IMR-90 (cell line): ENCODE data around the gene HSFX3. TPM values are rescaled to one million over a fixed set of nuclear protein-coding genes. Genes with fewer than 3 reads are reported as not detected.
A peak's percentile ranks its signal among the peaks of the same experiment; 100 is the strongest.

Experiments
- ATAC-seq: fragments of 200-7000 bp; cut with Tn5 transposase; 2 replicates; pipeline ENCODE4 v1.9.1; 2020; ENCODE audit warnings: low read depth, mild to moderate bottlenecking, moderate library complexity
- BruUV-seq: library from RNA; stranded (reverse); fragments of 400-500 nt; replicated peaks from 2 replicates; lab custom pipeline; 2021; lab: Mats Ljungman, UMichigan
- CTCF ChIA-PET: fragments of 300-600 bp; formaldehyde crosslinking; extraction: SDS; loops from one replicate; lab custom pipeline; 2021; ENCODE audit warnings: antibody characterized with exemption; lab: Yijun Ruan, JAX
- POLR2A ChIA-PET: fragments of 300-600 bp; sonication (Branson Sonifier 250); formaldehyde crosslinking; loops from one replicate; lab custom pipeline; 2022; ENCODE audit warnings: antibody characterized with exemption; ENCODE audit not compliant: unreplicated experiment; lab: Charles Lee
- DNase-seq: peaks from one replicate; pipeline ENCODE4 v3.0.0; 2013
- H2AFZ ChIP-seq: replicated peaks from 2 replicates; pipeline ENCODE3; 2013; ENCODE audit warnings: low read length, mild to moderate bottlenecking; ENCODE audit not compliant: poor library complexity
- H2AK5ac ChIP-seq: 2 replicates; pipeline ENCODE4 v1.6.1; 2013; ENCODE audit warnings: low read depth, low read length, inconsistent platforms
- H2AK9ac ChIP-seq: replicated peaks from 2 replicates; pipeline ENCODE3; 2013; ENCODE audit warnings: mild to moderate bottlenecking, low read depth, low read length, moderate library complexity; ENCODE audit not compliant: poor library complexity
- H2BK120ac ChIP-seq: 2 replicates; pipeline ENCODE4 v1.6.1; 2013; ENCODE audit warnings: low read depth, low read length, inconsistent platforms
- H2BK15ac ChIP-seq: 3 replicates; pipeline ENCODE4 v1.6.1; 2013; ENCODE audit warnings: low read depth, low read length, inconsistent platforms
- H2BK20ac ChIP-seq: 2 replicates; pipeline ENCODE4 v1.6.1; 2013; ENCODE audit warnings: low read depth, mild to moderate bottlenecking, inconsistent platforms, low read length, moderate library complexity
- H2BK5ac ChIP-seq: 2 replicates; pipeline ENCODE4 v1.6.1; 2013; ENCODE audit warnings: mild to moderate bottlenecking, low read depth, low read length, inconsistent platforms; ENCODE audit not compliant: poor library complexity, severe bottlenecking
- H3K14ac ChIP-seq: replicated peaks from 2 replicates; pipeline ENCODE4 v1.6.1; 2013; ENCODE audit warnings: low read depth, low read length, inconsistent platforms
- H3K18ac ChIP-seq: 2 replicates; pipeline ENCODE4 v1.6.1; 2013; ENCODE audit warnings: low read depth, low read length, control low read depth
- H3K23ac ChIP-seq: 2 replicates; pipeline ENCODE4 v1.6.1; 2013; ENCODE audit warnings: low read depth, low read length, inconsistent platforms
- H3K27ac ChIP-seq: 2 replicates; pipeline ENCODE4 v1.5.1; 2013; ENCODE audit warnings: mild to moderate bottlenecking, control low read depth, low read length; ENCODE audit not compliant: insufficient read depth
- H3K27me3 ChIP-seq: 2 replicates; pipeline ENCODE4 v1.6.1; 2013; ENCODE audit warnings: low read length; ENCODE audit not compliant: control insufficient read depth, insufficient read depth
- H3K36me3 ChIP-seq: 2 replicates; pipeline ENCODE4 v1.6.1; 2013; ENCODE audit warnings: low read length, mixed read lengths; ENCODE audit not compliant: control insufficient read depth, insufficient read depth
- H3K4ac ChIP-seq: 2 replicates; pipeline ENCODE4 v1.6.1; 2013; ENCODE audit warnings: low read depth, low read length, inconsistent platforms
- H3K4me1 ChIP-seq: 2 replicates; pipeline ENCODE4 v1.6.1; 2013; ENCODE audit warnings: low read length, mixed read lengths; ENCODE audit not compliant: control insufficient read depth, insufficient read depth
- H3K4me2 ChIP-seq: 2 replicates; pipeline ENCODE4 v1.6.1; 2013; ENCODE audit warnings: low read depth, mild to moderate bottlenecking, control low read depth, low read length, moderate library complexity
- H3K4me3 ChIP-seq: 2 replicates; pipeline ENCODE4 v1.5.1; 2013; ENCODE audit warnings: low read depth, mild to moderate bottlenecking, control low read depth, low read length, moderate library complexity; ENCODE audit not compliant: insufficient read depth
- H3K56ac ChIP-seq: 2 replicates; pipeline ENCODE4 v1.6.1; 2013; ENCODE audit warnings: low read length, inconsistent platforms; ENCODE audit not compliant: insufficient read depth; ENCODE audit errors: extremely low read depth
- H3K79me1 ChIP-seq, 2 experiments: 2 replicates each; pipeline ENCODE4 v1.6.1; 2013; ENCODE audit warnings: low read length in 2 of 2, inconsistent platforms in 1 of 2, low read depth in 1 of 2
- H3K9ac ChIP-seq: 2 replicates; pipeline ENCODE4 v1.6.1; 2013; ENCODE audit warnings: low read depth, low read length, control low read depth
- H3K9me1 ChIP-seq: 2 replicates; pipeline ENCODE4 v1.6.1; 2013; ENCODE audit warnings: low read length, inconsistent platforms; ENCODE audit not compliant: insufficient read depth
- H3K9me3 ChIP-seq: 2 replicates; pipeline ENCODE4 v1.6.1; 2013; ENCODE audit warnings: low read length; ENCODE audit not compliant: control insufficient read depth, insufficient read depth
- H4K20me1 ChIP-seq: 2 replicates; pipeline ENCODE4 v1.6.1; 2013; ENCODE audit warnings: low read length, inconsistent platforms; ENCODE audit not compliant: insufficient read depth
- H4K5ac ChIP-seq: 2 replicates; pipeline ENCODE4 v1.6.1; 2013; ENCODE audit warnings: mild to moderate bottlenecking, low read depth, low read length, control low read depth
- H4K8ac ChIP-seq, 2 experiments: 2 replicates each; pipeline ENCODE4 v1.6.1; 2013; ENCODE audit warnings: low read depth in 2 of 2, low read length in 2 of 2, control low read depth in 1 of 2, inconsistent platforms in 1 of 2
- H4K91ac ChIP-seq: 2 replicates; pipeline ENCODE4 v1.6.1; 2013; ENCODE audit warnings: low read depth, low read length, inconsistent platforms; ENCODE audit not compliant: insufficient read depth
- BHLHE40 ChIP-seq: fragments of 150-350 bp; IDR thresholded peaks from 2 replicates; pipeline ENCODE4 v1.6.1; 2016; ENCODE audit warnings: mild to moderate bottlenecking, low read depth, low read length
- CEBPB ChIP-seq: IDR thresholded peaks from 2 replicates; pipeline ENCODE4 v1.6.1; 2012; ENCODE audit warnings: low read depth, low read length, improper control_type of control experiment
- CHD1 ChIP-seq: IDR thresholded peaks from 2 replicates; pipeline ENCODE4 v1.6.1; 2012; ENCODE audit warnings: low read depth, low read length, improper control_type of control experiment
- ELK1 ChIP-seq: fragments of 150-350 bp; IDR thresholded peaks from 2 replicates; pipeline ENCODE4 v1.6.1; 2016; ENCODE audit warnings: low read depth, mild to moderate bottlenecking, low read length, moderate library complexity, borderline replicate concordance
- FOS ChIP-seq: fragments of 150-350 bp; IDR thresholded peaks from 2 replicates; pipeline ENCODE4 v1.6.1; 2016; ENCODE audit warnings: low read depth, low read length
- MAFK ChIP-seq: IDR thresholded peaks from 2 replicates; pipeline ENCODE4 v1.6.1; 2012; ENCODE audit warnings: low read depth, low read length, improper control_type of control experiment
- MAZ ChIP-seq: IDR thresholded peaks from 2 replicates; pipeline ENCODE4 v1.6.1; 2012; ENCODE audit warnings: low read depth, mild to moderate bottlenecking, low read length, improper control_type of control experiment, moderate library complexity, borderline replicate concordance
- MXI1 ChIP-seq: IDR thresholded peaks from 2 replicates; pipeline ENCODE4 v1.6.1; 2012; ENCODE audit warnings: low read depth, mild to moderate bottlenecking, low read length, moderate library complexity, borderline replicate concordance
- NFE2L2 ChIP-seq: fragments of 150-350 bp; IDR thresholded peaks from 2 replicates; pipeline ENCODE4 v1.6.1; 2016; ENCODE audit warnings: low read depth, mild to moderate bottlenecking, low read length
- POLR2A ChIP-seq: IDR thresholded peaks from 2 replicates; pipeline ENCODE4 v1.6.1; 2012; ENCODE audit warnings: mild to moderate bottlenecking, low read depth, low read length
- WGBS, 2 experiments: methylation state at CpG; one replicate each; pipeline versions ENCODE4 v1.1.5 to v1.1.7; 2013; ENCODE audit warnings: missing lambda C conversion rate in 2 of 2; ENCODE audit not compliant: insufficient read length in 1 of 2; ENCODE audit errors: extremely low coverage in 2 of 2; 5-methylcytosine and 5-hydroxymethylcytosine counted together
- dilution Hi-C: fragments of 300-500 bp; cut with HindIII; formaldehyde crosslinking; loops from one replicate; pipeline ENCODE4 v1.14.3; 2018; ENCODE audit warnings: low sequenced_read_pairs; ENCODE audit not compliant: unreplicated experiment
- in situ Hi-C: fragments of 300-500 bp; cut with MboI; formaldehyde crosslinking; loops from 3 replicates; pipeline ENCODE4 v1.14.3; 2019; ENCODE audit warnings: low sequenced_read_pairs, inconsistent platforms, mixed read lengths
- intact Hi-C: fragments of 100-400 bp; cut with micrococcal nuclease; formaldehyde crosslinking; loops from 2 replicates; pipeline ENCODE4 v1.10.0; 2022
- polyA plus RNA-seq, 3 experiments: library from polyadenylated mRNA; depleted of rRNA; stranded (reverse); fragments of >200 nt; gene quantifications; 2 replicates each; pipeline ENCODE4 v1.2.3, GENCODE V29; 2012; ENCODE audit warnings: low replicate concordance in 1 of 3
- total RNA-seq: library from RNA; depleted of rRNA; stranded (reverse); fragments of >200 nt; gene quantifications from 2 replicates; pipeline ENCODE4 v1.2.3, GENCODE V29; 2012
- TF ChIP-seq, protein P1 (sequence below): fragments of 150-350 bp; IDR thresholded peaks from 2 replicates; pipeline ENCODE4 v1.6.1; 2017; ENCODE audit warnings: mild to moderate bottlenecking, antibody characterized with exemption, low read length, low read depth

HSFX3 gene
- total and polyA plus RNA-seq, 2 of the 4 experiments (the other 2 are of a cell fraction), result not detected

DNA sequence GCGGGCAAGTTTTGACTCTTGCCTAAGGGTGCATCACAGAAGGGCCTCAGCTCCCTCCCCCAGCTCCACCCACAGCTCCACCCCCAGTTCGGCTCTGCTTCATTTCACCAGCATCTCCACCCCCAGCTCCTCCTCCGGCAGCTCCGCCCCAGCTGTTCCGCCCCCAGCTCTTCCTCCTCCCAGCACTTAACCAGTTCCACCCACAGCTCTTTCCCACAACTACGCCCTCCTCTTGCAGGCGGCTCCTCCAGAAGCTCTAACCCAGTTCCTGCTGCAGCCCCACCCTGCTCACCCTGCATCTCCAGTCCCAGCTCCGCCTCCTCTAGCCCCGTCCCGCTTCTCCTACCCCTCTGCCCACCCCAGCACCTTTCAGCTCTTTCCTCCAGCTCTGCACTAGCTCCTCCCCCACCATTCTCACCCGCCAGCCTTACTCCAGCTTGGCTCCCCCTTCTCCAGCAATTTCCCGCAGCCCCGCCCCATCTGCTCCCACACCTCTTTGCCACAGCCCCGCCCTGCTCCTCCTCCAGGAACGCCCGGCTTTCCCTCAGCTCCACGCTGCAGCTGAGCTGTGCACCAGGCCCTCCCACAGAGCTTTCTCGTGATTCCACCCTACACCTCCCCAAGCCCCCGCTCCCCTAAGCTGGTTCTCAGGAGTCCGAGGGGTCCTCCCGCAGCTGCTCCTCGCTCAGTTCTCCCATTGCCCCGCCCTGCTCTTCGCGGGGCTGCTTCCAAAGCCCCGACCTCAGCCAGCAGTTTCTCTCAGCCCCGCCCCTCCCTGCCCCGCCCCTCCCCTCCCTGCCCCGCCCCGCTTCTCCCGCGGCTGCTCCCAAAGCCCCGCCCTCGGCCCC is 10.2 kb downstream of the HSFX3 start:
- Histone ChIP-seq H3K36me3 (no peaks in the 10 kb centered on the region; the same call in 1 of the 2 replicates), H3K4ac (no peak overlapping the region), H3K9me1 (0 out of 2 replicates have a peak, but pooled peaks cover 4% of the 10 kb centered on the region), H4K8ac (no peak overlapping the region; a peak in 2 of 4 replicates), H2AFZ (peak overlapping the region; percentile 85), H3K4me1 (no peaks in the 10 kb centered on the region), H2AK5ac (no peak overlapping the region), H3K56ac (no peak overlapping the region), H3K27me3 (no peaks in the 10 kb centered on the region), H3K4me2 (peak overlapping the region; percentile 72), H4K20me1 (no peaks in the 10 kb centered on the region), H4K91ac (no peak overlapping the region), H3K9ac (peak overlapping the region; percentile 42), H3K4me3 (peak overlapping the region; percentile 97), H3K79me1 (peaks cover 5 to 6% of the 10 kb centered on the region in 2 experiments; a peak in 3 of 4 replicates), H2AK9ac (no peak overlapping the region), H3K9me3 (no peaks in the 10 kb centered on the region), H2BK20ac (no peak overlapping the region), H3K27ac (peak overlapping the region; percentile 77), H3K14ac (no peak overlapping the region; the same call in 1 of the 2 replicates), H2BK15ac (no peak overlapping the region; the same call in 2 of the 3 replicates), H4K5ac (no peak overlapping the region), H3K18ac (no peak overlapping the region), H3K23ac (no peak overlapping the region), H2BK120ac (no peak overlapping the region), H2BK5ac (peak overlapping the region; percentile 41)
- ChIA-PET CTCF (no interaction called here), POLR2A (no interaction called here)
- intact Hi-C loops, result no loop called here
- no TSS peak for BruUV-seq
- no peak for TF ChIP-seq MAFK
- TF ChIP-seq CHD1, result no peak
- TF ChIP-seq MAZ, result peak; percentile 42; the same call in 1 of the 2 replicates
- no peak for TF ChIP-seq NFE2L2
- no peak for TF ChIP-seq FOS
- no peak for TF ChIP-seq ELK1
- TF ChIP-seq CEBPB, result no peak
- peak; percentile 46 for TF ChIP-seq POLR2A
- TF ChIP-seq MXI1, result no peak
- TF ChIP-seq, protein P1, sequence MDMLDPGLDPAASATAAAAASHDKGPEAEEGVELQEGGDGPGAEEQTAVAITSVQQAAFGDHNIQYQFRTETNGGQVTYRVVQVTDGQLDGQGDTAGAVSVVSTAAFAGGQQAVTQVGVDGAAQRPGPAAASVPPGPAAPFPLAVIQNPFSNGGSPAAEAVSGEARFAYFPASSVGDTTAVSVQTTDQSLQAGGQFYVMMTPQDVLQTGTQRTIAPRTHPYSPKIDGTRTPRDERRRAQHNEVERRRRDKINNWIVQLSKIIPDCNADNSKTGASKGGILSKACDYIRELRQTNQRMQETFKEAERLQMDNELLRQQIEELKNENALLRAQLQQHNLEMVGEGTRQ, result no peak
- no peak for TF ChIP-seq BHLHE40
- in situ Hi-C loops, result no loop called here
- peak; percentile 90 for DNase-seq
- peak; percentile 73 for ATAC-seq
- dilution Hi-C loops, result no loop called here
- WGBS, 2 experiments, result 37% methylated on average over 3 of the region's 34 CpGs; no CpG with 5 or more reads in 1 of the 2 experiments
